Spleen (tissue), 7 donors: Measurements from ENCODE around the gene KLHDC7B.

Experiments used
- CTCF ChIP-seq, 11 experiments: fragments of 200-600 bp in 7 of 11; fragments of 450-650 bp in 4 of 11; sonication (generic) in 4 of 11; IDR thresholded peaks in 8 of 11; conservative IDR thresholded peaks in 3 of 11; 1 replicate in 7 of 11; 2 replicates in 4 of 11; pipeline versions ENCODE4 v1.4.0 to v1.8.0; 2016 to 2021; ENCODE audit warnings: antibody characterized with exemption in 11 of 11, inconsistent platforms in 4 of 11, mild to moderate bottlenecking in 1 of 11
- POLR2A ChIP-seq, 3 donors: fragments of 450-650 bp; IDR thresholded peaks; one replicate each; pipeline ENCODE4 v1.5.1; 2017; ENCODE audit warnings: antibody characterized with exemption in 3 of 3, mild to moderate bottlenecking in 1 of 3
- POLR2AphosphoS5 ChIP-seq, 3 donors: sonication (generic); formaldehyde crosslinking; IDR thresholded peaks; one replicate each; pipeline ENCODE4 v1.5.1; 2017; ENCODE audit warnings: antibody characterized with exemption in 3 of 3
- donor health status: DM: no; HTN: no; CAD: no; lungs with moderate emphysema.
- donor health status: DM: no; HTN: no; CAD: no.
- donor health status: DM: no; HTN: no; CAD: no.

- TF ChIP-seq POLR2A (IDR thresholded peaks at IDR 0.05) (no peak), CTCF (IDR thresholded peaks at IDR 0.05 in 8 of 11, conservative IDR thresholded peaks at IDR 0.05 in 3 of 11) (no peak), POLR2AphosphoS5 (IDR thresholded peaks at IDR 0.05) (no peak)
Observed at GRCh38 chr22:50519151-50519550, 26.5 kb upstream of the KLHDC7B start.
